ENCODE data around the gene SLC26A5. TPM values are rescaled to one million over a fixed set of nuclear protein-coding genes. Genes with fewer than 3 reads are reported as not detected.

Gene SLC26A5
- total RNA-seq, 1 experiment from 2014 or later = not detected

DNA sequence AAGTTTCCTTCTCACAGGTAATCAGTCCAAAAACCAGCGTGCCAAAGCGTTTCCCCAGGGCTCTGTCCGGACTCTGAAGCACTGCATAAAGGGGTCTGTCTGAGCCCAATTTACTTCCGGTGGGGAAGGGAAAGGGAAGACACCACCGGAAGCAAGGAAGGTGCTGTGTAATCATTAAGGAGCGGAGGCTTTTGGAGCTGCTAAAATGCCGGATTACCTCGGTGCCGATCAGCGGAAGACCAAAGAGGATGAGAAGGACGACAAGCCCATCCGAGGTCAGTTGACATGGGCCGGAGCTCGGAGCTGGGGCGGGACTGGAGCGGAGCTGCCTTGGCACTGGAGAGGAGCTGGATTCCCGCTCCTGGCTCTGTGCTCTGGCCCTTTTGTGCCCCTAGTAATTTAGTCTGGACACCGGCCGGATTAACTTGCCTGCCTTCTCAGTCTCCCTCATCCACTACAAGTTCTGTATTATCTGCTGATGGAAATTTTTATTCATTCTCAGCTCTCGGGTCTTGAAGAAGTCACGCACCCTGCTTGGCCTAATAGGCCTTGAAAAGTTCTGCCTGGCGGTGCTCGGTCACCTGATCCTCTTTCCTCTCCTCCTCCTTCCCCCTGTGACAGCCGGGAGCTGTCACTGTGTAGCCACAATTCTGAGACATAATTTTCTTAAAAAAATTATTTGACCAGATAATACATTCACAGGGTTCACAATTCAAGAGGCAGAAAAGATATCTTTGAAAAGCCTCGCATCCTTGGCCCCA, 98.3 kb downstream of the SLC26A5 start, which contains the start of gene PSMC2:
TSS of gene PSMC2 (plus strand) at position 137 of the 761 bp plus-strand sequence. CDS start at position 206, 69 bp downstream.
- DNase-seq (ENCODE audit: low spot score) = peak; percentile 96

DNA sequence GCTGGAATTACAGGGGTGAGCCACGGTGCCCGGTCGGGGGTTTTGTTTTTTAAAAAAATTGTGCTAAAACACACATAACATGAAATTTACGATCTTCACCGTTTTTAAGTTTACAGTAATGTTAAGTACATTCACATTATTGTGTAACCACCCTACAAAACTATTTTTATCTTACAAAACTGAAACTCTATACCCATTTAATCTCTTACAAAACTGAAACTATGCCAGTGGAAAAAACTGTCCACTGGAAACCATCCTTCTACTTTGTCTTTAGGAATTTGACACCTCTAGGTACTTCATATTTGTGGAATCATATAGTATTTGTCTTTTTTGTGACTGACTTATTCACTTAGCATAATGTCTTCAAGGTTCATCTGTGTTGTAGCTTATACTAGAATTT, 99.6 kb downstream of the SLC26A5 start:
- DNase-seq (ENCODE audit: low spot score) = no peak

DNA sequence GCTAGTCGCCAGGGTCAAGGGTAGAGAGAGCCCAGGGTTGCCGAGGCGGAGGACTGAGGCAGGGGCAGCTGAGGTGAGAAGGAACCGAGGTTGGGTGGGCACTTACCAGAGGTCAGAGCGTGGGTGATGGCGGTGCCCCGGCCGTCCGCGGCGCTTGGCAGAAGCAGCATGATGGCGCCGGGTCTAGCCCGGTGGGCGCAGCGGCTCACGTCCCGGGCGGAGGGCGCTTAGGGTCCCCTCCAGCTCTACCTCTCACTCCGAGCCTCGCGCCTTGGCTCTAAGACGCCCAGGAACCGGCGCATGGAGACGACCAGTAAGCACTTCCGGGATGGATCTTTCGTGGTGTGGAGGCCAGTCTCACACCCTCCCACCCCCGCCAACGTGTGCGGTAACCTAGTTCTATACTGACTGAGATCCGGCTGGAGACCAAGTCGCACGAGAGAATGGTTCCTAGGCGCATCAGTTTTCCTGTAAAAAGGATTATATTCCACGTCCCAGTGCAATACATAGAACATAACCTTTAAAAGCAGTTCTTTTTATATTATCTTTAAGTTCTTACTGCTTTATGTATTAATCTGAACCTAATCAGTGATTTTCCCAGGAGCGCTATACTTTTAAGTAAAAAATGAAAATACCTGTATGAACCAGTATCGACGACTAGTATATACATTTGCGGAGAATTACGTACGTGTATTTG, 101.4 kb downstream of the SLC26A5 start, which contains the start of gene DNAJC2:
TSS of gene DNAJC2 (minus strand) at position 315 of the 697 bp plus-strand sequence. CDS start at position 170, 145 bp downstream.
- DNase-seq (ENCODE audit: low spot score) = peak; percentile 97

DNA sequence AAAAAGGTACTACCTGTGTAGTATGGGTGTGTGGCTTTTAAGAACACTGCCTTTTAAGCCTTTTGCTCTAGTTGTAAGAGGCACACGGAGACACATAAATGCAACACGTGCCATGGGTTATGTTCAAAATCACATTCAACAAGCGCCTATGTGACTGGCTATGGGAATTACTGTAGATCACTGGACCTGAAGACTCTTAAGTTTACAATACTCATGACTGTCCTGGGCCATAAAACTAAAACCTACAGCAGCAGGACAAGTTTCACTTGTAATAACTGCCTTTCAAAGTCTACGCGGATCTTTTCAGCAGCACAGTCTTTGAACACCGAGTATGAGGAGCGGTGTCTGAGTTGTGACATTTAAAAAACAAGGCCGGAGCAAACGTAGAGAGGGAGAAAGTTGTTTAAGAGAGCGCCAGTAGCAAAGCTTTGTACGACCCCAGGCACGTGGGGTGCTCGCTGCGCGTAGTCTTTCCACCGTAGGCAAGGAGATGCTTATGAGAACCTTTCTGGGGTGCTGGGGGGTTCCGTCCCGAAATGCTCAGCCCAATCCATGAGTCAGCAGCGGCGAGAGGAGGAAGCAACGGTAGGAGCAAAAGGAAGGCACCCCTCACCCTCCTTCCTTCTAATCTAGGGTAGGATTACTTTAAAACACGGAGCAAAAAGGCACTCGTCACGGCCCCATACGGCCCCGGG, 102.1 kb downstream of the SLC26A5 start:
- DNase-seq (ENCODE audit: low spot score) = peak; percentile 62

DNA sequence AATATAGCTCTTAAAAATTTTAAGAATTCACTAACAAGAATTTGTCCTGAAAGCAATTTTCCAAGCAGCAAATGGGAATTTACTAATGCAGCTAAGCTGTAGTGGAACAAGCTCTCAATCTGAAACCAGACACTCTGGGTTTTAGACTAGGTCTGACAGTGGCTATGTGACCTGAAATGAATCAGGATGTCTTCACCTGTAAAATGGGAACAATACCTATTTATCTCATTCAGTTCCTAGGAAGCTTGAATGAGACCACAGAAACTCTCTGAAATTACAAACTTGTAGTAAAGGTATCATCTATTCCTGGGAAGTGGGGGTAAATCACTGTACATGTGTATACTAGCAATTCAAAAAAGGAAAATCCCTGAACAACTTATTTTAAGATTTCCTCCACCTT, 102.7 kb downstream of the SLC26A5 start:
- DNase-seq (ENCODE audit: low spot score) = no peak

DNA sequence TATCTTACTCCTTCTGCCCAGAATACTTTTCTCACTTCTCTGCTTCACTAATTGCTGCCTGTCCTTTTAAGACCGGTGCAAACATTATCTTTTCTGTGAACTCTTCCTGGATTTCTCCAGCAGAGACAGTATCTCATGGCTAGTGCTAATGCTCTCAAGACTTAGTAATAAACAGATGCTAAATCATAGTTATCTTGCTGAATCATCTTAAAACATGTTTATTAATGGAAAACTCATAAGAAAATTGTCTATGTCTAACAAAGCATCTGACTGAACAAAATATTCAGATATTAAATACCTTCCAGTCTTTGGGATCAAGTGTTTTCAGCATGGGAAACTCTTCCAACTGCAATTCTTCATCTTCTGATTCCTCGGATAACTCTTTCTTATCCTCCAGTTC, 104.5 kb downstream of the SLC26A5 start:
- no peak for DNase-seq (ENCODE audit: low spot score)

DNA sequence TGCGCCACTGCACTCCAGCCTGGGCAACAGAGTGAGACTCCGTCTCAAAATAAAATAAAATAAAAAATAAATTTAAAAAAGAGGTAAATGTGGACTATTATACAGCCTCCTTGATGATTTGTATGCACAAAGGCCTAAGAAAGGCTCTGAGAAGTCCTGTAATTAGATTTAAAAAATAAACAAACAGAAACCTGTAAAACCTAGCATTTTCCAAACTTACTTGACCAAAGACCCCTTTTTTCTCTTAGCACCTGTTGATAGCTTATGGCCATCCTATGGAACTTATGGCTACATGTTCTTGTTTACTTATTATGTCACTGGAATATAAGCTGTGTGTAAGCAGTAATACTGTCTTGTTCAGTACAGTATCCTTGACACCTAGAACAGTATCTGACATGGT, 107.1 kb downstream of the SLC26A5 start:
- DNase-seq (ENCODE audit: low spot score) = no peak

DNA sequence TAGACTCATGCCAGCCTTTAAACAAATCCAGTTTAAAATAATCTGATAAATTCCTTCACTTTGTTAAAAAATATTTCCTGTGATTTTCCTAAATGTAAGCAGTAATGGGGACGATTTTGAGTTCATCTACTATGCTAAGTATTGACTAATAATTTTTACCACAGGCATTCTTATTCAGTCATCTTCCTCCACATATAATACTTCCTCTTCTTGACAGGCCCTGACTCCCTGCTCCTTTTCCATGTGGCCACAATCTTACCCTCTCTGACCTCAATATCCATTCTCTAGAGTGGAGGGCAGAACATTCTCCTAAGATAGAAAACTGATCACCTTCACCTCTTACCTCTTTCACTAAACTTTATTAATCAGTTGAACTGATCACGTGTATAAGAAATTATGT, 109.2 kb downstream of the SLC26A5 start:
- DNase-seq (ENCODE audit: low spot score) = no peak

DNA sequence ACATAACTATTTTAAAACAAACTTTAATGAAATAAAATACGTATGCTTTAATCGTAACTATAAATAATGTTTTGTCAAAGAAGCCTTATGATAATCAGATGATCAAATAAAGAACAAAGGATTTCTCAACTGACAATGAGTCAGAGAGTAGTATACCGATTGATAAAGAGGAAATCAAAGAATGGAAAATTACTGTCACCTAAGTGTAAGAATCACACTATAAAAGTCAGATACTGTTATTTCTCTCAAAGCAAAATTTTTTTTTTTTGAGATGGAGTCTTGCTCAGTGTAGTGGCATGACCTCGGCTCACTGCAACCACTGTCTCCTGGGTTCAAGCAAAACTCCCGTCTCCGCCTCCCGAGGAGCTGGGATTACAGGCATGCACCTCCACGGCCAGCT, 120.3 kb downstream of the SLC26A5 start:
- no peak for DNase-seq (ENCODE audit: low spot score)

Small RNAs within 50 kb of the gene (small RNA-seq; reads per million reads assigned to genes)
- not detected for gene RF00019
- gene RPS29P16 = 0.50 reads per million

Other genes starting within 250 kb of the SLC26A5 start
- 41.1 and 43.7 TPM in 2 replicates for gene PMPCB, start 148.8 kb downstream of the SLC26A5 start, total RNA-seq (2014; rRNA removed; shearing (Covaris generic))
- 19.0 and 24.9 TPM in 2 replicates for gene DNAJC2, start 101.4 kb downstream of the SLC26A5 start, total RNA-seq (2014; rRNA removed; shearing (Covaris generic))
- 119 and 171 TPM in 2 replicates for gene PSMC2, start 98.6 kb downstream of the SLC26A5 start, total RNA-seq (2014; rRNA removed; shearing (Covaris generic))